Spleen (tissue), 11 donors: ENCODE data around the gene RPP14. TPM values are rescaled to one million over a fixed set of nuclear protein-coding genes. Genes with fewer than 3 reads are reported as not detected.
"Not testable (repeated sequence)": the region's sequence is repeated elsewhere in the genome, so short reads cannot be mapped to it uniquely, and the experiment has no call there.

Experiments
- DNase-seq: peaks from one replicate; pipeline ENCODE4 v3.0.0-alpha.2; 2020
- H3K27ac ChIP-seq, 8 donors: fragments of 200-600 bp; sonication (generic) in 7 of 8; 1 replicate in 4 of 8; 2 replicates in 4 of 8; pipeline versions ENCODE4 v1.5.0 to v1.8.0; 2016 to 2021; ENCODE audit warnings: inconsistent platforms in 4 of 8, mild to moderate bottlenecking in 4 of 8, moderate library complexity in 1 of 8
- H3K27me3 ChIP-seq, 7 donors: fragments of 200-600 bp; sonication (generic) in 6 of 7; replicated peaks in 1 of 7; 1 replicate in 4 of 7; 2 replicates in 3 of 7; pipeline versions ENCODE4 v1.5.0 to v1.8.0; 2016 to 2021; ENCODE audit warnings: inconsistent platforms in 3 of 7, mild to moderate bottlenecking in 1 of 7
- H3K36me3 ChIP-seq, 6 donors: fragments of 200-600 bp; sonication (generic) in 5 of 6; 1 replicate in 4 of 6; 2 replicates in 2 of 6; pipeline versions ENCODE4 v1.5.0 to v1.8.0; 2016 to 2021; ENCODE audit warnings: inconsistent platforms in 2 of 6
- H3K4me1 ChIP-seq, 6 donors: fragments of 200-600 bp; sonication (generic) in 5 of 6; 1 replicate in 3 of 6; 2 replicates in 3 of 6; pipeline versions ENCODE4 v1.5.0 to v1.8.0; 2016 to 2021; ENCODE audit warnings: inconsistent platforms in 3 of 6
- H3K4me3 ChIP-seq, 8 donors: fragments of 200-600 bp; sonication (generic) in 7 of 8; 1 replicate in 4 of 8; 2 replicates in 4 of 8; pipeline versions ENCODE4 v1.5.0 to v1.8.0; 2016 to 2021; ENCODE audit warnings: inconsistent platforms in 4 of 8, mild to moderate bottlenecking in 4 of 8, moderate library complexity in 2 of 8
- H3K9me3 ChIP-seq, 8 donors: fragments of 200-600 bp; sonication (generic) in 7 of 8; 1 replicate in 4 of 8; 2 replicates in 4 of 8; pipeline versions ENCODE4 v1.5.0 to v1.8.0; 2016 to 2021; ENCODE audit warnings: inconsistent platforms in 4 of 8
- POLR2A ChIP-seq, 3 donors: fragments of 450-650 bp; IDR thresholded peaks; one replicate each; pipeline ENCODE4 v1.5.1; 2017; ENCODE audit warnings: antibody characterized with exemption in 3 of 3, mild to moderate bottlenecking in 1 of 3
- POLR2AphosphoS5 ChIP-seq, 3 donors: sonication (generic); formaldehyde crosslinking; IDR thresholded peaks; one replicate each; pipeline ENCODE4 v1.5.1; 2017; ENCODE audit warnings: antibody characterized with exemption in 3 of 3
- WGBS, 5 donors: extraction: QIAGEN DNeasy Blood & Tissue Kit in 3 of 5; methylation state at CpG; one replicate each; pipeline versions ENCODE4 v1.1.5 to v1.1.7; 2013 to 2018; 5-methylcytosine and 5-hydroxymethylcytosine counted together
- intact Hi-C: fragments of 100-400 bp; cut with DNase I; formaldehyde crosslinking; loops from one replicate; pipeline ENCODE4 v1.15.0; 2023; ENCODE audit warnings: low total_unique reads
- polyA plus RNA-seq, 3 donors: library from polyadenylated mRNA; stranded (reverse); fragments of 200-250 nt; gene quantifications; one replicate each; pipeline ENCODE4 v1.2.1, GENCODE V29; 2013
- total RNA-seq, 7 donors: library from RNA; depleted of rRNA in 3 of 7; stranded (reverse); fragments of >200 nt in 3 of 7; fragmentation: NEBNext Ultra II Directional in 4 of 7; extraction: Animal tissue kit (Norgen Biotek cat#: 25700) in 4 of 7; gene quantifications; one replicate each; pipeline versions ENCODE4 v1.1.0 to v1.2.1, GENCODE V29; 2016 to 2021
- TF ChIP-seq, protein P1 (sequence below), 11 experiments: fragments of 200-600 bp in 7 of 11; fragments of 450-650 bp in 4 of 11; sonication (generic) in 4 of 11; IDR thresholded peaks in 8 of 11; conservative IDR thresholded peaks in 3 of 11; 1 replicate in 7 of 11; 2 replicates in 4 of 11; pipeline versions ENCODE4 v1.4.0 to v1.8.0; 2016 to 2021; ENCODE audit warnings: antibody characterized with exemption in 11 of 11, inconsistent platforms in 4 of 11, mild to moderate bottlenecking in 1 of 11
- donor health status: healthy with polysubstance abuse.
- donor health status: DM: no; HTN: no; CAD: no; lungs with moderate emphysema.
- donor health status: DM: no; HTN: no; CAD: no.
- donor health status: Bipolar disorder and iron deficiency.
- donor health status: healthy.
- donor health status: DM: no; HTN: no; CAD: no.
- donor health status: DM: yes; HTN: yes; CAD: no.

The RPP14 gene
- total and polyA plus RNA-seq, 10 donors = 6.2 to 21.3 (median 14.3) TPM

DNA sequence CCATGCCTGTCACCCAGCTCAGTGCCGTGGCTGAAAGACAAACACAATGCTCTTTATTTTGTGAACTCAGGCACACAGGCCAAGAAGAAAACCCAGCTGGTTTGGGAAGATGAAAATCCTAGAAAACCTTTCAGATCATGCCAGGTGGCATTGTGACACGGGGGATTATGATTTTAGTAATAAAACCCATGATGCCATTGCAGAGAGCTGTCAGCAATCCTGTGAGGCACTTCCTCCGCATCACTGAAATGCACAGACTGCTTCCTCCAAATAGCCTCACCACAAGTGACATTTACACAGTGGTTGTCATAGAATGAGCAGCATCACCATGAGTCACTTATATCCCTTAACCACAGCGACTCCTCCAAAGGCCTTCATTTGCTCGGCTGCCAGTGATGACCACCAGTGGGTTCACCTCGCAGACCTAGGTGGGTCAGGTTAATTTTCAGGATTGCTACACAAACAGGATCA, 45.7 kb upstream of the RPP14 start:
- WGBS, 5 donors = 78 to 90% (median 82%) methylated on average over 6 of the region's 6 CpGs
- no peak for TF ChIP-seq POLR2A (IDR thresholded peaks at IDR 0.05)
- no peak for TF ChIP-seq POLR2AphosphoS5 (IDR thresholded peaks at IDR 0.05)
- TF ChIP-seq, protein P1, sequence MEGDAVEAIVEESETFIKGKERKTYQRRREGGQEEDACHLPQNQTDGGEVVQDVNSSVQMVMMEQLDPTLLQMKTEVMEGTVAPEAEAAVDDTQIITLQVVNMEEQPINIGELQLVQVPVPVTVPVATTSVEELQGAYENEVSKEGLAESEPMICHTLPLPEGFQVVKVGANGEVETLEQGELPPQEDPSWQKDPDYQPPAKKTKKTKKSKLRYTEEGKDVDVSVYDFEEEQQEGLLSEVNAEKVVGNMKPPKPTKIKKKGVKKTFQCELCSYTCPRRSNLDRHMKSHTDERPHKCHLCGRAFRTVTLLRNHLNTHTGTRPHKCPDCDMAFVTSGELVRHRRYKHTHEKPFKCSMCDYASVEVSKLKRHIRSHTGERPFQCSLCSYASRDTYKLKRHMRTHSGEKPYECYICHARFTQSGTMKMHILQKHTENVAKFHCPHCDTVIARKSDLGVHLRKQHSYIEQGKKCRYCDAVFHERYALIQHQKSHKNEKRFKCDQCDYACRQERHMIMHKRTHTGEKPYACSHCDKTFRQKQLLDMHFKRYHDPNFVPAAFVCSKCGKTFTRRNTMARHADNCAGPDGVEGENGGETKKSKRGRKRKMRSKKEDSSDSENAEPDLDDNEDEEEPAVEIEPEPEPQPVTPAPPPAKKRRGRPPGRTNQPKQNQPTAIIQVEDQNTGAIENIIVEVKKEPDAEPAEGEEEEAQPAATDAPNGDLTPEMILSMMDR (IDR thresholded peaks at IDR 0.05 in 8 of 11, conservative IDR thresholded peaks at IDR 0.05 in 3 of 11) = no peak

DNA sequence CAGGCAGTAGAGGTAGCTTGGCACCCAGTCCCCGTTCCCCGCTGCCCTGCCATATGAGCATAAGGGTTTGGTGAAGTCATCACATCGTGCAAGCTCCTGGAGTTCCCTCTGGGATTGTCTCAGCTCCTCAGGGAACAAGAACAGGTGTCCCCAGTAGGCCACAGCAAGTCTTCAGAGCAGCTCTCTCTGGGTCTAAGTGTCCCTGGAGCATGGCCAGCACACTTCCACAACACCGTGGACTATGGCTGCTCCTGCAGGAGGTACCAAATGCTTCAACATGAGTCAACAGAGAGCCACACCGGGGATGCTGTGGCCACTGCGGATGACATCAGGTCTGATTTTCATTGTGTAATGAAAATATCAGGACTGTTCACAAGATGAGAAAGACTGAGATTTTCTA, 45.3 kb upstream of the RPP14 start:
- no peak overlapping the region for H3K27ac ChIP-seq
- H3K4me1 ChIP-seq = peaks cover 0 to under 1% (median 0%) of the 10 kb centered on the region in 6 donors
- intact Hi-C loops = no loop called here
- TF ChIP-seq, protein P1 (IDR thresholded peaks at IDR 0.05 in 8 of 11, conservative IDR thresholded peaks at IDR 0.05 in 3 of 11) = no peak
- TF ChIP-seq POLR2AphosphoS5 (IDR thresholded peaks at IDR 0.05) (no peak), POLR2A (IDR thresholded peaks at IDR 0.05) (no peak)
- no peak for DNase-seq
- no peaks in the 10 kb centered on the region for H3K27me3 ChIP-seq
- 87 to 93% (median 88%) methylated on average over 5 to 6 of the region's 6 CpGs for WGBS, 5 donors
- no peaks in the 10 kb centered on the region for H3K9me3 ChIP-seq
- peaks cover 0 to 86% (median 43%) of the 10 kb centered on the region in 6 donors for H3K36me3 ChIP-seq
- H3K4me3 ChIP-seq = no peak overlapping the region

More for the DNA sequence above, 45.7 kb upstream of the RPP14 start:
- peaks cover 0 to 86% (median 42%) of the 10 kb centered on the region in 6 donors for H3K36me3 ChIP-seq
- intact Hi-C loops = no loop called here
- no peaks in the 10 kb centered on the region for H3K9me3 ChIP-seq
- no peak overlapping the region for H3K27ac ChIP-seq
- no peaks in the 10 kb centered on the region for H3K27me3 ChIP-seq
- peaks cover 0 to 3% (median 0%) of the 10 kb centered on the region in 6 donors for H3K4me1 ChIP-seq
- no peak overlapping the region for H3K4me3 ChIP-seq
- DNase-seq = no peak

DNA sequence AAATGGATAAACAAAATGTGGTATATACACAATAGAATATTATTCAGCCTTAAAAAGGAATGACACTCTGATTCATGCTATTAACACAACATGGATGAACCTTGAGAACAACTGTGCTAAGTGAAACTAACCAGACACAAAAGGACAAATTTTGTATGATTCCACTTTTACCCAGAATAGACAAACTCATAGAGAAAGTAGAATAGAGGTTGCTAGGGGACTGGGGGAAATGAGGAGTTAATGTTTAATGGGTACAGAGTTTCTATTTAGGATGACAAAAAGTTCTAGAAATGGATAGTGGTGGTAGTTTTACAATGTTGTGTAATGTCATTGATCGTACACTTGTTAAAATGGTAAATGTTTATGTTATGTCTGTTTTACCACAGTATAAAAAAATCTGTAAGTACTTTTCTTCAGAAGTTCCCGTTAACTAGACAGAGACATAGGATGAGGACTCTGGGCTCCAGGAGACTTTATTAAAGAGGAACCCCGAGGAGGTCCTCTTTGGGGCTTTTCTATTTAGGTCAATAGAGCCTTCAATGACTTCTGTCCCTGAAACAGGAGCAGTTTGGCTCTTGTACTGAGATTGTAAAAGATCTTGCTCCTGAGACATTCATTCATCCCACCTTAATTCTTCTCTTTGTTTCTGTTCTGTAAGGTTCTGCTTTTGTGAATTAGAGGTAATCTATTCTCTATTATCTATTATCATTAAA, 43.9 kb upstream of the RPP14 start:
- no peak overlapping the region for H3K4me3 ChIP-seq
- TF ChIP-seq, protein P1 (IDR thresholded peaks at IDR 0.05 in 8 of 11, conservative IDR thresholded peaks at IDR 0.05 in 3 of 11) = no peak
- TF ChIP-seq POLR2A (IDR thresholded peaks at IDR 0.05) (no peak), POLR2AphosphoS5 (IDR thresholded peaks at IDR 0.05) (no peak)
- intact Hi-C loops = no loop called here
- H3K4me1 ChIP-seq = no peaks in the 10 kb centered on the region
- H3K9me3 ChIP-seq = no peaks in the 10 kb centered on the region
- H3K27me3 ChIP-seq = no peaks in the 10 kb centered on the region
- peaks cover 0 to 87% (median 39%) of the 10 kb centered on the region in 6 donors for H3K36me3 ChIP-seq
- H3K27ac ChIP-seq = no peak overlapping the region
- DNase-seq = no peak
- WGBS, 5 donors = 75 to 91% (median 90%) methylated on average over 3 of the region's 3 CpGs

DNA sequence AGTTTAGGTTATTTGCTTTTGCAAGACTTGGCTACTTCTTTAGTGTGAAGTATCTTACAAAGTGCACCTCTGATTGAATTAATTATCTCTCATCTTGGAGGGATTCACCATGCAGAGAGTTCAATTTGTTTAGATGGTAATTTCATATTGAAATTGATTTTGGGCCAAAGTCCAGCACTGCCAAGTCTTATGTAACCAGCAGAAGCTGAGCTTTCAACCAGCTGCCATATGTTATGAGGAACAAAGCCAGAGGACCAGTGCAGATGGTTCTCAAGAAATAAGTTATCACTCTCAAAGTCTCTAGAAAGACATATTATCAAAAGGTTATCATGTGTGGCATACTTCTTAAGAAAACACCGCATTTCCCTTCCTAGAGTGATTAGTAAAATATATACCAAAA, 39.5 kb upstream of the RPP14 start:
- H3K4me1 ChIP-seq = peaks cover 0 to 1% (median 0%) of the 10 kb centered on the region in 6 donors
- no peak for DNase-seq
- no peak for TF ChIP-seq POLR2AphosphoS5 (IDR thresholded peaks at IDR 0.05)
- TF ChIP-seq, protein P1 (IDR thresholded peaks at IDR 0.05 in 8 of 11, conservative IDR thresholded peaks at IDR 0.05 in 3 of 11) = no peak
- no peak for TF ChIP-seq POLR2A (IDR thresholded peaks at IDR 0.05)
- H3K4me3 ChIP-seq = no peak overlapping the region
- H3K36me3 ChIP-seq = peaks cover 0 to 86% (median 34%) of the 10 kb centered on the region in 6 donors
- intact Hi-C loops = no loop called here
- H3K27me3 ChIP-seq = no peaks in the 10 kb centered on the region
- no peaks in the 10 kb centered on the region for H3K9me3 ChIP-seq
- 77 to 93% (median 83%) methylated on average over 1 of the region's 1 CpG for WGBS, 5 donors
- H3K27ac ChIP-seq = no peak overlapping the region

DNA sequence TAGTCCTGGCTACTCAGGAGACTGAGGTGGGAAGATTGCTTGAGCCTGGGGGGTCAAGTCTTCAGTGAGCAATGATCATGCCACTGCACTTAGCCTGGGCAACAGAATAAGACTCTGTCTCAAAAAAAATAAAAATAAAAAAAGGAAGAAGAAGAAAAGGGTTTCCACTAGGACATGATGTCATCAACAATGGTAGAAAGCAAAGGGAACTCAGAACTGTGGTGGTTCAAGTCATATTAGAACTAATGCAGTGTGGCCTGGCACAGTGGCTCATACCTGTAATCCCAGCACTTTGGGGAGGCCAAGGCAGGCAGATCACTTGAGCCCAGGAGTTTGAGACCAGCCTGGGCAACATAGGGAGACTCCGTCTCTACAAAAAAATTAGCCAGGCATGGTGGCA, 38.5 kb upstream of the RPP14 start:
- H3K9me3 ChIP-seq, H3K27me3 ChIP-seq, H3K27ac ChIP-seq, H3K4me3 ChIP-seq, intact Hi-C loops, DNase-seq: not testable (repeated sequence)
- Histone ChIP-seq H3K4me1 (peaks cover 0 to 11% (median 7%) of the 10 kb centered on the region in 6 donors), H3K36me3 (peaks cover 0 to 87% (median 33%) of the 10 kb centered on the region in 6 donors)
- 88 to 100% (median 93%) methylated on average over 1 of the region's 1 CpG for WGBS, 5 donors
